ENCODE data around the gene ZNF207.

ZNF207 gene

GRCh38 chr17:32320847-32321246 lies 29.1 kb upstream of the ZNF207 start:
- TF ChIP-seq CTCF (IDR thresholded peaks at IDR 0.05; ENCODE audit: low read depth, low read length) = no peak
- no peak overlapping the region for H3K4me3 ChIP-seq (ENCODE audit: low read depth, low read length)
- no peak for DNase-seq (ENCODE audit: low read depth, low spot score)
- in situ Hi-C loops (cut with HindIII; ENCODE audit: low sequenced_read_pairs) = no loop called here

GRCh38 chr17:32323046-32323445 lies 26.9 kb upstream of the ZNF207 start:
- H3K4me3 ChIP-seq (ENCODE audit: low read depth, low read length) = no peak overlapping the region
- in situ Hi-C loops (cut with HindIII; ENCODE audit: low sequenced_read_pairs) = no loop called here
- no peak for TF ChIP-seq CTCF (IDR thresholded peaks at IDR 0.05; ENCODE audit: low read depth, low read length)
- no peak for DNase-seq (ENCODE audit: low read depth, low spot score)

- no peak overlapping the region for H3K4me3 ChIP-seq (ENCODE audit: low read depth, low read length)
- DNase-seq (ENCODE audit: low read depth, low spot score) = no peak
- in situ Hi-C loops (cut with HindIII; ENCODE audit: low sequenced_read_pairs) = no loop called here
- no peak for TF ChIP-seq CTCF (IDR thresholded peaks at IDR 0.05; ENCODE audit: low read depth, low read length)
These were observed 26.0 kb upstream of the ZNF207 start for GRCh38 chr17:32323811-32324491.

DNA sequence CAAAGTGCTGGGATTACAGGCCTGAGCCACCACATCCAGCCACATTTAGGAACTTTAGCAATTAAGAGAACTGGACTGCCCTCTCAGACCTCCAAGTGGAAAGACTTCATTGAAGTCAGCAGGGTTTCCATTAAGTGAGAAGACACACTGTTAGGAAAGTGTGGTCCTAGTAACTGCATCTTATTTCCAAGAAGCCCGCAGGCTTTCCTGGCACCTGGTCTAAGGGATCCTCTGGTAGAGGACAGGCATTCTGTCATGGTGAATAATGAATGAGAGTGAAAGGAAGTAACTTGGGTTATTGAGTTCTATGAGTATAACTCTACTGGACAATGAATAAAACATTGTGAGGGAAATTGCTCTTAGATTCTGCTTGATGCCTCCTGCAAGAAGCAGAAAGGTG lies 22.0 kb upstream of the ZNF207 start:
- no peak overlapping the region for H3K4me3 ChIP-seq (ENCODE audit: low read depth, low read length)
- in situ Hi-C loops (cut with HindIII; ENCODE audit: low sequenced_read_pairs) = no loop called here
- DNase-seq (ENCODE audit: low read depth, low spot score) = no peak
- no peak for TF ChIP-seq CTCF (IDR thresholded peaks at IDR 0.05; ENCODE audit: low read depth, low read length)

DNA sequence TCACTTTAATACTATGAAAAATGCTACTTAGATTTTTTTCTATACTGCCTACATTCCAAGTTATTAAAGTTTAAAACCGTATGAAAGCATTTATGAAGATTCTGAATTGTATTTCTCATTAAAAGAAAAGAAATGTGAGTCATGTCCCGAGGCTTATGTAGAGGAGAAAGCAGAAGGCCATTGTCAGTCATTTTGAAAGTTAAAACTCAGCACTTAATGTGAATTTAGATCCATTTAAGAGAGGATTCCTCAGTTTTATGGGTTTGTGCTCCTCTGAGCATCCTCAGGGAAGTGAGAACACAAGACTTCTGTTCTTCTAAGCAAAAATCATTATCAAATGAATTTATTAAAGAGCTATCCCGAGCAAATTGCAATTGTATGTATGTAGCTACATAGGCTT lies 19.8 kb upstream of the ZNF207 start:
- DNase-seq (ENCODE audit: low read depth, low spot score) = no peak
- TF ChIP-seq CTCF (IDR thresholded peaks at IDR 0.05; ENCODE audit: low read depth, low read length) = no peak
- H3K4me3 ChIP-seq (ENCODE audit: low read depth, low read length) = no peak overlapping the region
- in situ Hi-C loops (cut with HindIII; ENCODE audit: low sequenced_read_pairs) = no loop called here

DNA sequence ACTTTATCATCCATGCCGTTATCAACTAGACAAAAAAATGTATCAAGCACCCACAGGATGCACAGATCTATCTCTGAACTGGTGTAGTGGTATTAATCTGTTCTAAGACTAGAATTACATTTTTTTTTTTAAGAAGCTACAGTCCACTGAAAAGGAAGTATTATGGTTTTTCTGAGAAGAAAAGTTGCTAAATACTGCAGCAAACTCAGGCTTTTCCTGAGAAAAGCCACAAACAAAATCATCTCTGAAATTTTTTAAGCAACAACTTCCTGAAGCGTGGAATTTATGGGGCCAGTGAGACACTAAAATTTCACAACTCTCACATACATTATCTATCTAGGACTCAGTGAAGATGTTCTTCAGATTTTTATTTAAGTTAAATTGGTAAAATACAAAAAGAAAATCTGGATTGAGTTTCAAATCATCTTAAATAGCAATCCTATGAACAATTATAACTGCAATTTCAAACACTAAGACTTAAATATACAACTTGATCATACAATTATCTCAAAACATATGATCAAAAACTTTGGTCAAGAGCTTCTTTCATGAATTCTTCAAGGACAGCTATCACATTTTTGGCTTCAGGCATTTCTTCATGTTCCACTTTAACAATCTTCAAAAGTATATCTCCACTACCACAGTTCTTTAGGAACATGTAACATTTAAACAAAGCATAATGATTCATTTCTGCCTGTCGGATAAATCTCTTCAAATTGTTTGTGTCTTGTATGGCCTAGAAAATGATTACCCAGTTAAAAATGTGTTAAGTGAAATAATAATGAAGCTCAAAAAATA lies 18.5 kb upstream of the ZNF207 start:
- H3K4me3 ChIP-seq (ENCODE audit: low read depth, low read length) = no peak overlapping the region
- in situ Hi-C loops (cut with HindIII; ENCODE audit: low sequenced_read_pairs) = no loop called here
- TF ChIP-seq CTCF (IDR thresholded peaks at IDR 0.05; ENCODE audit: low read depth, low read length) = no peak
- DNase-seq (ENCODE audit: low read depth, low spot score) = no peak
